OCI-LY1 (cell line): ENCODE measurements around the gene CSNK1E.

ENCODE experiments used
- H2AFZ ChIP-seq: fragments of 200-600 bp; sonication (generic), shearing (Covaris generic); 2 replicates; pipeline ENCODE4 v1.6.0; 2014; ENCODE audit warnings: antibody characterized with exemption, mild to moderate bottlenecking, low read length
- H3F3A ChIP-seq: fragments of 200-600 bp; sonication (generic), shearing (Covaris generic); 2 replicates; pipeline ENCODE4 v1.6.0; 2014; ENCODE audit warnings: mild to moderate bottlenecking, antibody characterized with exemption, low read length, moderate library complexity; ENCODE audit not compliant: insufficient read depth
- H3K27ac ChIP-seq: fragments of 200-600 bp; sonication (generic); 2 replicates; pipeline ENCODE4 v1.5.1; 2014; ENCODE audit warnings: low read length, mixed run types, mild to moderate bottlenecking, low read depth; ENCODE audit not compliant: poor library complexity, severe bottlenecking
- H3K27me3 ChIP-seq: fragments of 200-600 bp; sonication (generic); 2 replicates; pipeline ENCODE4 v1.6.0; 2014; ENCODE audit warnings: antibody characterized with exemption, mild to moderate bottlenecking, low read length, moderate library complexity; ENCODE audit not compliant: insufficient read depth
- H3K36me3 ChIP-seq: fragments of 200-600 bp; sonication (generic); 2 replicates; pipeline ENCODE4 v1.6.1; 2014; ENCODE audit warnings: mild to moderate bottlenecking, antibody characterized with exemption, low read length, moderate library complexity, mixed read lengths; ENCODE audit not compliant: insufficient read depth
- H3K4me1 ChIP-seq: fragments of 200-600 bp; sonication (generic); 2 replicates; pipeline ENCODE4 v1.5.1; 2014; ENCODE audit warnings: mild to moderate bottlenecking, low read length, moderate library complexity; ENCODE audit not compliant: insufficient read depth, severe bottlenecking
- H3K4me2 ChIP-seq: fragments of 200-600 bp; sonication (generic), shearing (Covaris generic); 2 replicates; pipeline ENCODE4 v1.6.1; 2014; ENCODE audit warnings: low read length
- H3K4me3 ChIP-seq: fragments of 200-600 bp; sonication (generic); 2 replicates; pipeline ENCODE4 v1.5.1; 2014; ENCODE audit warnings: low read length, low read depth, mild to moderate bottlenecking, mixed read lengths; ENCODE audit not compliant: poor library complexity, severe bottlenecking
- H3K79me2 ChIP-seq: fragments of 200-600 bp; shearing (Covaris generic); 2 replicates; pipeline ENCODE4 v1.6.1; 2016; ENCODE audit warnings: mixed run types, low read length, mixed read lengths; ENCODE audit not compliant: insufficient read depth
- H3K9ac ChIP-seq: fragments of 200-600 bp; sonication (generic), shearing (Covaris generic); 2 replicates; pipeline ENCODE4 v1.6.1; 2014; ENCODE audit warnings: mild to moderate bottlenecking, low read length, mixed read lengths
- H3K9me2 ChIP-seq: fragments of 200-600 bp; sonication (generic), shearing (Covaris generic); 2 replicates; pipeline ENCODE4 v1.6.1; 2014; ENCODE audit warnings: low read depth, mild to moderate bottlenecking, low read length, mixed read lengths
- H3K9me3 ChIP-seq: fragments of 200-600 bp; shearing (Covaris generic); 2 replicates; pipeline ENCODE4 v1.6.1; 2014; ENCODE audit warnings: low read length, mixed read lengths
- H4K20me1 ChIP-seq: fragments of 200-600 bp; sonication (generic), shearing (Covaris generic); 2 replicates; pipeline ENCODE4 v1.6.0; 2016; ENCODE audit warnings: mild to moderate bottlenecking, low read length; ENCODE audit not compliant: insufficient read depth
- CTCF ChIP-seq: fragments of 200-600 bp; sonication (generic), shearing (Covaris generic); IDR thresholded peaks from 2 replicates; pipeline ENCODE4 v1.5.1; 2017; ENCODE audit warnings: mild to moderate bottlenecking, antibody characterized with exemption, low read length, moderate library complexity, mixed read lengths
- EZH2 ChIP-seq: fragments of 200-600 bp; sonication (generic), shearing (Covaris generic); IDR thresholded peaks from 2 replicates; pipeline ENCODE4 v1.8.0; 2017; ENCODE audit warnings: borderline replicate concordance, mixed run types, mild to moderate bottlenecking, antibody characterized with exemption, low read length, moderate library complexity, mixed read lengths

CSNK1E gene

GRCh38 chr22:38285018-38285417, 32.2 kb downstream of the CSNK1E start:
- Histone ChIP-seq H3K27ac (no peak overlapping the region), H3K9me2 (no peaks in the 10 kb centered on the region), H3K9me3 (no peaks in the 10 kb centered on the region), H3K27me3 (no peaks in the 10 kb centered on the region; the same call in 1 of the 2 replicates), H3K4me1 (no peaks in the 10 kb centered on the region), H3F3A (no peaks in the 10 kb centered on the region), H2AFZ (no peak overlapping the region), H3K4me2 (no peak overlapping the region), H3K36me3 (no peaks in the 10 kb centered on the region), H3K4me3 (no peak overlapping the region), H3K79me2 (no peaks in the 10 kb centered on the region), H3K9ac (no peak overlapping the region), H4K20me1 (no peaks in the 10 kb centered on the region)
- TF ChIP-seq CTCF (no peak), EZH2 (no peak)

- no peak overlapping the region for H3K27ac ChIP-seq
- H3F3A ChIP-seq = no peaks in the 10 kb centered on the region
- no peak overlapping the region for H3K4me2 ChIP-seq
- H3K27me3 ChIP-seq = no peaks in the 10 kb centered on the region; the same call in 1 of the 2 replicates
- H3K9me3 ChIP-seq = no peaks in the 10 kb centered on the region
- H3K79me2 ChIP-seq = no peaks in the 10 kb centered on the region
- no peak overlapping the region for H3K4me3 ChIP-seq
- no peak overlapping the region for H3K9ac ChIP-seq
- H4K20me1 ChIP-seq = no peaks in the 10 kb centered on the region
- H2AFZ ChIP-seq = no peak overlapping the region
- no peaks in the 10 kb centered on the region for H3K36me3 ChIP-seq
- TF ChIP-seq EZH2 = no peak
- TF ChIP-seq CTCF = no peak
- no peaks in the 10 kb centered on the region for H3K9me2 ChIP-seq
- H3K4me1 ChIP-seq = no peaks in the 10 kb centered on the region
These were observed 33.2 kb downstream of the CSNK1E start for GRCh38 chr22:38284042-38284402.

- no peaks in the 10 kb centered on the region for H3K9me2 ChIP-seq
- no peak overlapping the region for H3K27ac ChIP-seq
- H3K9me3 ChIP-seq = no peaks in the 10 kb centered on the region
- TF ChIP-seq EZH2 = no peak
- H3K4me1 ChIP-seq = no peaks in the 10 kb centered on the region
- H3K27me3 ChIP-seq = no peaks in the 10 kb centered on the region; the same call in 1 of the 2 replicates
- no peak overlapping the region for H3K9ac ChIP-seq
- H3K36me3 ChIP-seq = no peaks in the 10 kb centered on the region
- no peaks in the 10 kb centered on the region for H4K20me1 ChIP-seq
- H2AFZ ChIP-seq = no peak overlapping the region
- H3F3A ChIP-seq = no peaks in the 10 kb centered on the region
- no peaks in the 10 kb centered on the region for H3K79me2 ChIP-seq
- H3K4me3 ChIP-seq = no peak overlapping the region
- no peak overlapping the region for H3K4me2 ChIP-seq
These were observed 34.8 kb downstream of the CSNK1E start for GRCh38 chr22:38282397-38282796.

GRCh38 chr22:38276166-38276565, 41.1 kb downstream of the CSNK1E start:
- H3K27ac ChIP-seq = no peak overlapping the region

More at GRCh38 chr22:38276166-38276565, 41.1 kb downstream of the CSNK1E start:
- Histone ChIP-seq H3K79me2 (no peaks in the 10 kb centered on the region), H4K20me1 (no peaks in the 10 kb centered on the region), H3K9ac (no peak overlapping the region), H3K4me3 (no peak overlapping the region), H3K27me3 (no peaks in the 10 kb centered on the region; the same call in 1 of the 2 replicates), H3K36me3 (no peaks in the 10 kb centered on the region), H3F3A (no peaks in the 10 kb centered on the region), H3K9me3 (no peaks in the 10 kb centered on the region), H3K4me2 (no peak overlapping the region), H3K4me1 (peaks cover 25% of the 10 kb centered on the region), H3K9me2 (no peaks in the 10 kb centered on the region), H2AFZ (no peak overlapping the region)
- TF ChIP-seq EZH2 (no peak), CTCF (no peak)
